HG03575 (cell line): ENCODE results near the gene AZU1.

Source experiments
- ATAC-seq: cut with Tn5 transposase; IDR thresholded peaks from one replicate; pipeline ENCODE4 v1.9.1; 2021; ENCODE audit not compliant: unreplicated experiment, insufficient number of reproducible peaks, low FRiP score; ENCODE audit errors: extremely low read depth

AZU1 gene

DNA sequence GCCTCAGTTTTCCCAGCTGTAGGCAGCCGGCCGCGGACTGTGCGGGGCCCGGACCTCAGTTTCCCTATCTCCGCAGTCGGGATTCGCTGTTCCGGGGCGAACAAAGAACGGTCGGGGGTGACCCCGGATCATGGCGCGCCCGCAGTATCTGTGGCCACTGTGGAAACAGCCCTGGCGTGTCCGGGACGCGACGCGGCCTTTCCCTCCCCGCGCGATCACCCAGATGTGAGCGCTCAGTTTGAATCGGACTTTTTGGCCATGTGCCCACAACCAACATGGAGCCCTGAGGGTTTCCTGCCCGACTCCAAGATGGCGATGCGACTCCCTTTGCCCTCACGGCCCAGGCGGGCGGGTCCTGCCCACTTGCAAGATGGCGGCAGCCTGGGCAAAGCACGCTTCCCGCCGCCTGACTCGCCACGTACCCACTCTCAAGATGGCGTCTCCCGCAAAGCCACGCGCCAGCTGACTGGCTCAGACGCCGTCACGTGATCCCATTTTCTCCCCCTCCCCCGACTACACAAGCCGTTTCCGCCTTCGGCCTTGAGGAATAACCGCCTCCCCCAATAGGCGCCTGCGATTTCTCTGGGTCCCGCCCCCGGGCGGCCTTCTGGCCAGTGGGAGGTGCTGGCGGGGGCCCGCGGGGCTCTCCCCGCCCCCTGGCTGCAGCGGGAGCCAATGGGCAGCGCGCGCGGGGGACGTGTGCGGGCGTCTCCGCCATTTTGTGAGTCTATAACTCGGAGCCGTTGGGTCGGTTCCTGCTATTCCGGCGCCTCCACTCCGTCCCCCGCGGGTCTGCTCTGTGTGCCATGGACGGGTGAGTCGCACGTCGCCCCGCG is 30.7 kb upstream of the AZU1 start, which contains the start of gene PTBP1:
TSS of gene PTBP1 (plus strand) at position 761 of the 836 bp plus-strand sequence. CDS start at position 807, 46 bp downstream.
- peak; percentile 39 for ATAC-seq

DNA sequence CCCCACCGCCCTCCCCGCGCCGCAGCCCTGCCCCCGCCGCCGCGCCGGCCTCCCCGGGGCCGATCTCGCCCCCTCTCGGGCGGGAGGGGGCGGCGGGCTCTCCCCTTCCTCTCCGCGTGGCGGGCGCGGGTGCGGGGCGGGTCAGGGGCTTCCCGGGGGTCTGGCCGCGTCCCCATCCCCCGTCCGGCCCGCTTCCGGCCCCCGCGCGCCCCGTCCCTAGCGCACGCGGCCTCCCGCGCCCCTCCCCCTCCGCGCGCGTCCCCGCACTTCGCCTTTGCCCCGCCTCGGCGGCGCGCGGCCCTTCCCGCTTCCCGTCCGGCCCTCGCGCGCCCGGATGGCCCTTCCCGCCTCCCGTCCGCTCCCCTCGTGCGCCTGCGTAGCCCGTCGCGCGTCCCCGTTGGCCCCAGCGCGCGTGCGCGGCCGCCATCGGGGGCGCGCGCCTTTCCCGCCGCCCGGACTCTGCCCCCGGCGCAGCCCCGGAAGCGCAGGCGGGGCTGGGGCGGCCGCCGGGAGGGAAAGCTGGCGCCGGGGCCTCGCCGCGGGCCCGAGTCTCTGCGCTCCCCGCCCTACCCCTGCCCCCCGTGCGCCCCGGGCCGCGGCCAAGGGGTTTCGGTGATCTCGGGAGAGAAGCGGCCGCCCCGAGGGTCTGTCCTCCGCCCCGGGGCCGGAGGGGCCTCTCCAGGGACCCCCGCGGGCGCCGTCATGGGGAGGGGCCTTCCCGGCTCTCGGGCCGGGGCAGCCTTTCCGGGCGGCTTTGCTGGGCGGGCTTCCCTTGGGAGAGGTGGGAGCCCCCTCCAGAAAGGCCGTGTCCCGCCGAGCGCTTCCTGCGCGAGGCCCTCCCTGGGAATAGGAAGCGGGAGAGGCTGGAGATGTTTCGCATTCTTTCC is 29.9 kb upstream of the AZU1 start:
- ATAC-seq: no peak

DNA sequence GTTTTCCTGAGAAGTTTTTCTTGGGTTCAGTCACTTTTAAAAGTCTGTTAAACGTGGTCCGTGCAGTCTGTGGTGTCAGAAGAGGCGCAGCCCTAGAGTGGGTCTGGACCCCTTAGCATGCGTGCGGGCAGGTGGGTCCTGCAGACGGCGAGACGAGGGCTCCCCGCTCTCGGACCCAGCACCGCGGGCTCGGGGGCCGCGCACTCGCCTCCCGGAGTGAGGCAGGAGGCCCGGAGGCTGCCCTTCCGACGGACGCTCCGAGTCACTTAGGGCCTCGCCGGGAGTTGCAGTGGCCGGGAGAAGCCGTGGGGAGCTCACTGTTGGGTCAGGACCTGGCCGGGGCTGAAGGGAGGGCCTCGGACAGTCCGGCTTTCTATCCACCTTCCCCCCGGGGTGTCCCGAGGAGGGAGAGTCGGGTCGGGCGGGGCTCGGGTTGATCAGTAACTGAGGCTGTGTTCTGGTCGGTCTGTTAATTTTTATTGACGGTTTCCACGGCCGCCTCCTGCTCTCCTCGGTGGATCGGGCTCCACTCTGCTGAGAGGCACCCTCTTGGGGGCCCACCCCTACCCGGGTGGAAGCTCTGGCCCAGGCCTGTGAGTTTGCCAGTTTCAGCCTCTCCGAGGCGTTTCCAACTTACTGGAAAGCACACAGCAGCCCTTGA is 29.1 kb upstream of the AZU1 start:
- ATAC-seq: no peak

DNA sequence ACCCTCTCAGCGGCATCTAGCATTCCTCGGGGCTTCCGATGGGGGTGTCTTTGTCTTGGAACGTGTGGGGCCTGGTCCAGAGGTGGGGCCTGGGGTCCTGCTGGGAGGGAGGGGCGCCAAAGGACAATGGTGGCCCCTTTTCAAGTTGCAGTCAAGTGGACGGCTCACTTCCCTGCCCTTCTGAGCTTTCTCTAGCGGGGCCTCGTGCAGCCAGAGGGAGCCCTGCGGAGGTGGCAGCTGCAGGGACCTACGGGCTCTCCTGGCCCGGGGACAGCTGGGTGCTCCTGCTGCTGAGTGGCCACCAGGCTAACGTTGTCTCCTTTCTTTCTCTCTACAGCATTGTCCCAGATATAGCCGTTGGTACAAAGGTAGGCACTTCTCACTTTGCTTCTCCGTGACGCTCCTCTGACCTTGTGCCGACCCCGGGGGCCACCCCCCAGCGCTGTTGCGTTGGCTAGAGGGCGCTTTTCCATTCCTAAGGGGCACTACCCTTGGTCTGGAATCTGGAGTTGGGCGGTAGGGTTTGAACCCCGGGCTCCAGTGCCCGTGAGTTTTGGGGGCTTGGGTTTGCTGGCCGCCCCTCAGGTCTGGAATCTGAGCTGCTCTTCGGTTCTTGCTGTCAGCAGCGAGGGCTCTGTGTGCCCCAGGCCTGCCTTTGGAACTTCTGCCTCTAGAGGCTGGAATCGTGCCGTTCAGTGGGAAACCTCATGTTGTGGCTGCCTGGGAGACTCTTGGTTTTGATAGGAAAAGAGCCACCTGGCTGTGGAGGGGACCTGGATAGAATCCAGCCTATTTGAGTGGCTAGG is 28.4 kb upstream of the AZU1 start:
- ATAC-seq: no peak

DNA sequence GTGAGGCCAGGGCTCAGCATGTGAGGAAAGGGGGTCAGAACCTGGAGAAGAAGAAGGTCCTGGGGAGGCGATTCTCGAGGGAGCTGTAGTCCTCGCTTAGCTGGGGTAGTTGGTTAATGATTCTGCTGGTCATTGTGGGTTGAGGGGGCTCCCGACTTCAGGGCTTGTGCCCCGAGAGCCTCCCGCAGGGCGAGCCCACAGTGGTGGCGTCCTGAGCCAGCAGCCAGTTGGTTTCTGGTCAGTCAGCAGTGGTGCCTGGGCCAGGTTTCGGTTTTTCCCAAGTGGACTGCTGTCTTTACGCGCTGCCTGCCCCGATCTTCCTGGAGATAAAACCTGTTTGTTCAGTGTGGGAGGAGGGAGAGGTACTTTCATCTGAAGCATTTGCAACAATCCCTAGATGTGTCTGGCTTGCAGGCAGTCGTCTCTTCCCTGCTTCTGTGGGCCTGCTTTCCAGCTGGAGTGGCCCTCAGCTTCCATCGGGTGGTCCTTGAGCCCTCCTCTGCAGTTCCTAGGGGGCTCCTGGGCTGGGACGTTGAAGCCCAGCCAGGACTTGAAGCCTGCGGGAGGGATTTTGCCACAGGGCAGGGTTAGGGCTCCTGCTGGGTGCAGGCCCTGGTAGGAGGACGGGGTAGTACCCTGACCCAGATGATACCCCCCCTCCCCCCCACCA is 27.1 kb upstream of the AZU1 start:
- no peak for ATAC-seq

DNA sequence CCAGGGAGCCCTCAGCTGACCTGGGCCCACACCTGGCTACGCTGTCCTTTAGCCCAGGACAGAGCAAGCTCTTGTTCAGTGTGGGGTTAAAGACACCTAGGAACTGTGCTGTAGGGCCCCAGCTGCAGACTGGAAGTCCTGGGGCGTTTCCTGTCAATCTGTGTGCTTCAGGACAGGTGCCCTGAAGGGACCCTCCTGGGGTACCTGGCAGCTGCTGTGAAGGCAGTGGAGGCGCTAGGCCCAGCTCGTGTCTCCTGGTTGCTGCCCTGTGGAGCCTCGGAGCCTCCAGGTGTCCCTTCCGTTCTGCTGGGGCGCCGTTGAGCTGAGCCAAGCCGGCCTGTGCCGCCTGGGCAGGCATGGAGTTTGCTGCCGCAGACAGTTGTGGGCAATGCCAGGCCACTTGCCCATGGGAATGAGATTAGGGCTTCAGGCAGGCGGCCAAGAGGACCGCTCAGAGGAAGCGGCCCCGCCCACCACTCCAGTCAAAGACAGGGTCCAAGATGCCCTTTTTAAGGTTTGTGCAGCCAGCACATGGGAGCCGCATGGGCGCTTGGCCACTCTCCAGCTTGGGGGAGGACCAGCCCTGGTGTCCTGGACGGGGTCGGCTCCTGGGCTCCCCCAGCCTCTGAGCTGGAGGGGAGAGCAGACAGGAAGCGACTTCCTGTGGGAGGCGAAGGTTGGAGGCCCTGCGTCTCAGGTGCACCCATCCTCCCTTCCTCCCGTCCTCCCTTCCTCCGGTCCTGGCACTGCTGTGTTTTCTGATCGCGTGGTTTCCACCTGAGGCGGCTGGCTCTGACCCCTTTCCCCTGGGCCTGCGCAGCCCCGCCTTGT is 26.4 kb upstream of the AZU1 start:
- ATAC-seq: no peak

DNA sequence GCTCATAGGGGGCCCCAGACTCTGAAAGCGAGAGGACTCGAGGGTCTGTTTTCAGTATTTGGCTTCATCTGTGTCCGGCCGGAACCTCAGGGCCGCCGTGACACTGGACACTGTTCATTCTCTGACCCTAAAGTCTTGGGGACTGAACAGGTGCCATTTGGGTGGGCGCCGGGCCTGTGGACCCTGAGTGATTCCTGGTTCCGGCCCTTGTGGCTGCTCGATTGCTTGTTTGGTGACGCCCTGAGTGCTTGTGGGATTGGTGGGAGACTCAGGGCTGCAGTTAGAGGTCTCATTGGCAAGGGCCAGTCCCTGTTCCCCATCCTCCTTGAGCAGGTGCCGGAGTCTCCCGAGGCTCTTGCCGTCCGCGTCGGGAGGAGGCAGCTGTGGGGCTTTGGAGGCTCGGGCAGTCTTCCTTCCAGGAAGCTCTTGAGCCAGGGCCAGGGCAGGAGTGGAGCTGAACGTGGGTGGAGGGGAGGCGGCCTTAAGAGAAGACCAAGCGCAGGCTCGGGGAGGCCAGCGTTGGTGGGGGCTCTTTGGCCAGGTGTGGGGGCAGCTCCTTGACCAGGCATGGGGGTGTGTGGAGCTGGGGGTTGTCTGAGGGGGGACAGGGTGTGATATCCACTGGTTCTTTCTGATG is 25.7 kb upstream of the AZU1 start:
- ATAC-seq: no peak

DNA sequence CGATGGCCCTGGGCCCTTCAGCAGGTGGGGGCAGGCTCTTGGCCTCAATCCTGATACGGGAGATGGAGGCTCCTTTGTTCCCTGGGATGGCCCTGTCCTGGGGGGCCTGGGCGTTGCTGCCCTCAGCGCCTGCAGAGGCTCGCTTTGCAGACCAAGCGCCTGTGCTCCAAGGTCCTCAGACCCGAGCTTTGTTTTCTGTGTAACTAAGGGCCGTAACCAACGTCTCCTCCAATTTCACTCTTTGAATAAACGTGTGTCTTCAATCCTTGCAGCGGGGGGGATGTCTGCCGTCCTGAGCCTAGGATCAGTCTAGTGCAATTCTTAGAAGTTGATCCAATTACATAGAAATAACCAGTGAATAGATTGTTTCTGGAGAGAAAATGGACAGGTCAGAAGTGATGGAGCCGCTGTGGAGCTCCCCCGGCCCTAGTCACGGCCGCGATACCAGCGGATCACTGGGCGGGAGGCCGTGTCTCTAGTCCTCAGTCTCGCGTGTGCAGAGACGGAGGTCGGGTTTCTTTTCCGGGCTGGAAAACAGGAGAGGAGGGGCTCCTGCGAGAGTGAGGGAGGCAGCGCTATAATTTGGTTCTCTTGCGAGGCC is 25.0 kb upstream of the AZU1 start:
- ATAC-seq: no peak

DNA sequence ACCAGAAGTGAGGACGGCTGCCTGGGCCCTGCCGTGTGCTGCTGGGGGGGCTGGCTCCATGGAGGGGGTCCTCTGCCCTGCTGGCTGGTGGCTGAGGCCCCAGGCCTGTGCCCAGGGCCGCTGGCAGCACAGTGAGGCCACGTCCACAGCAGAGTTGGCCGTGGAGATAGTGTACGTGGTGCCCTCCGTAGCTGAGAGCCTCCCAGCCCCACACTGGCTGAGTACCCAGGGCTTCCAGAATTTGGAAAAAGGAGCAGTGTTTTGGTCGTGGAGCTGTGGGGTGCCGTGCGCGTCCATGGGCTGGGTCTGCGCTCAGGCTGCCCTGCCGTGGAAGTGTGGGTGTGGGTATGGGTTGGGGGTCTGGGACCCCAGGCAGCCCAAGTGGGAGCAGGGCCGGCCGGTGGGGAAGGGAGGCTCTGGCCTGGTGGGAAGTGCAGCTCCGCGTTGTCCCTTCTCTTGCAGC is 24.5 kb upstream of the AZU1 start:
- no peak for ATAC-seq

DNA sequence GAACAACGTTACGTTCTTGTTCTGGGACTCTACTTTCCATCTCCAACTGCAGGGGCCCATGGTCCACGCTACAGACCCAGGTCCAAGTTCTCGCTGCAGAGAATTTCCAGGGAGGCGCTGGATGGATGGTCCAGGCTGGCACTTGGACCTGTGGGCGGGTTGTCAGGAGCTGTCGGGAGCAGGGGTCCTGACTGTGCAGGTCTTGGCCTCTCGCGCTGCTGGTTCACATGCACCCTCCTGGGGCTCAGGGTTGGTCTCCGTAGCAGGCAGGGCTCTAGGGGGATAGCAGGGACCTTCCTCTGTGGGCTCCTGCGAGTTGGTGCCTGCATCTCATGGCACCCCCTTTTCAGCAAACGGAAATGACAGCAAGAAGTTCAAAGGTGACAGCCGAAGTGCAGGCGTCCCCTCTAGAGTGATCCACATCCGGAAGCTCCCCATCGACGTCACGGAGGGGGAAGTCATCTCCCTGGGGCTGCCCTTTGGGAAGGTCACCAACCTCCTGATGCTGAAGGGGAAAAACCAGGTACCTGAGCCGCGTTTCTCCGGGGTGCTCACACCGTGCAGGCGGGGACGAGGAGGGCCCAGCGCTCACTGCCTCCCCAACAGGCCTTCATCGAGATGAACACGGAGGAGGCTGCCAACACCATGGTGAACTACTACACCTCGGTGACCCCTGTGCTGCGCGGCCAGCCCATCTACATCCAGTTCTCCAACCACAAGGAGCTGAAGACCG is 23.8 kb upstream of the AZU1 start:
- ATAC-seq: no peak

DNA sequence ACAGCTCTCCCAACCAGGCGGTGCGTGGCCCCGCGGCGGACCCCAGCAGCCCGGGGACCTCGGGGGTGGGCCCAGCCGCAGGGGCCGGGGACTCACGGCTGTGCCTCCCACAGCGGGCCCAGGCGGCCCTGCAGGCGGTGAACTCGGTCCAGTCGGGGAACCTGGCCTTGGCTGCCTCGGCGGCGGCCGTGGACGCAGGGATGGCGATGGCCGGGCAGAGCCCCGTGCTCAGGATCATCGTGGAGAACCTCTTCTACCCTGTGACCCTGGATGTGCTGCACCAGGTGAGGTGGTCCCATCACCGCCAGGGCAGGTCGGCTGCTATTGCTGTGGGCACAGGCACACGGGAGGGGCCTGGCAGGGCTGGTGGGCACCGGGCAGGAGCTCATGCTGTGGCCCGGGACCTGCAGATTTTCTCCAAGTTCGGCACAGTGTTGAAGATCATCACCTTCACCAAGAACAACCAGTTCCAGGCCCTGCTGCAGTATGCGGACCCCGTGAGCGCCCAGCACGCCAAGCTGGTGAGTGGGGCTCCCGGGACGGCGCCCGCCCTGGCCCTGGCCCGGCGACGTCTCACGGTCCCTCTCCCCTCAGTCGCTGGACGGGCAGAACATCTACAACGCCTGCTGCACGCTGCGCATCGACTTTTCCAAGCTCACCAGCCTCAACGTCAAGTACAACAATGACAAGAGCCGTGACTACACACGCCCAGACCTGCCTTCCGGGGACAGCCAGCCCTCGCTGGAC is 23.0 kb upstream of the AZU1 start:
- no peak for ATAC-seq

DNA sequence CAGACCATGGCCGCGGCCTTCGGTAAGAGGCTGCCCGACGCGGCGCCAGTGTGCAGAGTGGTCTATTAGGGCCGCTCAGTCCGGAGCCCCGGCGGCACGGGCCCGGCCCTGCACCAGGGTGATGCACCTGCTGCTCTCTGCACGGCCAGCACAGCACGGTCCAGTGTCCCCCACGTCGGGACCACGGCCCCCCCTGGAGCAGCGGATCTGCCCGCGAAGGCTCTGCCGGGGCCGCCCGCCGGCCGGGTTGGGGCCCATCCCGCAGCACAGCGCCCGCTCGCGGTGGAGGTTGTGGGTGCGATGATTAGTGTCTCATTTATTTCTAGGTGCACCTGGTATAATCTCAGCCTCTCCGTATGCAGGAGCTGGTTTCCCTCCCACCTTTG is 22.5 kb upstream of the AZU1 start:
- no peak for ATAC-seq

DNA sequence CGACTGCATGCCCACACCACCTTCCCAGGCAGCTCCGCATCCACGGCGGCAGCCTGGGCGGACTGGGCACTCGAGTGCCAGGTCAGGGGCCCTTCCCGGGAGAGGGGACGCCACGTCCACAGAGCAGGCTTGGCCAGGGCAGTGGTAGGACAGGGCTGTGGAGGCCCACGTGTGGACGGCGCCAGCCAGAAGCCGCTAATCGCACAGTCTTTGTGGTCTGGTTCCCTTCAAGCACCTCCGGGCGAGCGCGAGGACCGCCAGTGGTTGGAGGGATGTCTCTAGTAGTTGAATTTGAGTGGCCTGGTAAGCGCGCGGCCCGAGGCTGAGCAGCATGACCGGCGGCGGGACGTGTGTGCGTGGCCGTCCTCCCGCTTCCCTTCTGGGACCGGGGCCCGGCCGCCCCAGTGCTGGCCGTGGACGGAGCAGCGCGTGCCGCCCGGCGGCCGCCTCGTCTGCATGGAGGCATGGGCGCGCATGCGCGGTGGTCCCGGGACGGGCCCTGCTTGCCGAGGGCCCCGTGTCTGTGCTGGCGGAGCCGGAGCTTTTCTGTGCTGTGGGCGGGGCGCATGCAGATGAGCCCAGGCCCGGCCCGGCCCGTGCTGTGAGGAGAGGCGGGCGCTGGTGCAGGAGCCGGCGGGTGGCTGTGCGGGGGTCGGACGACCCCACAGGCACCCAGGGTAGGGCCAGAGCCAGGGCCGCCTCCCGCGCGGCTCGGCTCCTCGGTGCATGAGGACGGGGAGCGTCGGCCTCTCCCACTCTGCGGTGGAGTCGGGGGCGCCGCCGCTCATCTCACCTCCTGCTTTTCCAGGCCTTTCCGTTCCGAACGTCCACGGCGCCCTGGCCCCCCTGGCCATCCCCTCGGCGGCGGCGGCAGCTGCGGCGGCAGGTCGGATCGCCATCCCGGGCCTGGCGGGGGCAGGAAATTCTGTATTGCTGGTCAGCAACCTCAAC is 21.8 kb upstream of the AZU1 start:
- no peak for ATAC-seq

DNA sequence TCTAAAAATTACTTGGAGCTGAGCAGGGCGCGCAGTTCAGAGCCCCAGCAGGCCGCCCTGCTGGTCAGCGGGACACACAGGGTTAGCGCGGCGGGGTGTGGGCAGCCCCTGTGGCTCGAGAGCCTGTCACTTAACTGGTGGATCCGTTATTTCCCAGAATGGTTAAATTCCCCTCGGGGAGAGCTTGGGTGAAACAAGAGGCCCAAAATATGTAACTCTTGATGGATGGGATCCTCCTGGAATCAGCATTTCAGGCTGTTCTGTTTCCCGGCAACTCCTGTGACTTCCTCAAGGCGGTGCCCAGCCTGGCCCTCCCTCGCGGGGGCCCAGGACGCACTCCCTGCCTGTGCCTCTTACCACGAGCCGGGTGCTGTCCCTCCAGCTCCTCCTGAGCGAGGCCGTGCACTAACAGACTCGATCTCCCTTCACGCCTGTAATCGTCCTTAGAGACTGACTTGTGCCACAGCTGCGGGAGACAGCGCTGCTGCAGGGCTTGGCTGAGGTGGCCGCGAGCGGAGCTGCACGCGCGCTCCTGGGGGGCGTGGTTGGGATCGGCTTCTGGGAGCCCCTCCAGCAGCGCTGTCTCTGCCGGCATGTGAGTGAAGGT is 20.7 kb upstream of the AZU1 start:
- ATAC-seq: no peak
